Middle frontal gyrus (tissue), 1 donor: ENCODE data around the gene ATP6V1E1.

Experiments
- DNase-seq: peaks from one replicate; pipeline ENCODE4 v3.0.0-alpha.2; 2015; ENCODE audit warnings: low spot score; ENCODE audit errors: extremely low spot score

Gene ATP6V1E1

GRCh38 chr22:17633998-17634323, 5.4 kb upstream of the ATP6V1E1 start:
- DNase-seq, result no peak

DNA sequence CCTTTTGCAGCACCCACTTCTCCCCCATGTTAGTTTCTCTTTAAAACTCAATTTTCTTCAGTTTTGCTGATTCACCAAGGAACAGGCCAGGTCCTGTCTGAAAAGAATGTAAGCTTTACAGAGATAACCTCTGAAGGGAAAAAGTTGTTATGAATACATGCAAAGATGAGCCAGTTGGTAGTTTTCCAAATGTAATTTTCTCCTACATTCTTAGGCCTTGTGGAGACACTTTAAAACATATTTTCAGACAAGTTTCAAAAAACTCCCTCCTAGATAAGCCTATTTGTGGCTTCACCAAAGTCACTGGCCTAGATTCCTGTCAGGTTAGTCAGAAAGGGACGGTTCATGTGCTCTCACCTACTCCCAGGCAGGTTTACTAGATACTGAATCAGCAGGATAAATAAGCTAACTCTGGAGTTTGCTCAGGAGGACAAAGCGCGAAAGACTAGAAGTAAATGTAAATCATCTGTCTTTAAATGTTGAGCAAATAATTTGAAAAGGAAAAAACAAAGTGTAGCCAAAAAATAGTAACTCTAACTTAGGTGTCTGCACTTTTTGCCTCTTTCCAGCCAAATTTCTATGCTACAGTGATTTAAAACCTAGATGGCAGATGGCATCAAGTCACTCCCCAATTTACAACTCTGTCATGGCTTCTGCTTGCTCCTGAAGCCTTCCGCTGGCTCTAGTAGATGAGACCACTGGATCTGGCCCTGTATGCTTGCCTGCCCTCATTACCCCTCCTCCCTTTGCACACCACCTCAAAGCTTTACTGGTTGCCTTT, 4.9 kb upstream of the ATP6V1E1 start:
- no peak for DNase-seq

DNA sequence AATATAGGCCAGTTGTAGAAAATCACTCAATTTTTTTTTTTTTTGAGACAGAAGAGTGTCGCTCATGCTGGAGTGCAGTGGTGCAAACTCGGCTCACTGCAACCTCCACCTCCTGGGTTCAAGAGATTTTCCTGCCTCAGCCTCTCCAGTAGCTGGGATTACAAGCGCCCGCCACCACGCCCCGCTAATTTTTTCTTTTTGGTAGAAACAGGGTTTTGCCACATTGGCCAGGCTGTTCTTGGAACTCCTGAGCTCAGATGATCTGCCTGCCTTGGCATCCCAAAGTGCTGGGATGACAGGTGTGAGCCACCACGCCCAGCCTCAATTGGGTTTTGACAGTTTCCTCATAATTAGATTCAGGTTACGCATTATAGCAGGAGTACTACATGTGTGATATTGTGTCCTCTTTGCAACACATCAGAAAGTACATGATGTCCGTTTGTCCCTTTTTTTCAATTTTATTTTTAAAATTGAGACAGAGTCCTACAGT, 2.6 kb upstream of the ATP6V1E1 start:
- no peak for DNase-seq

- DNase-seq, result no peak
These were observed 1.1 kb upstream of the ATP6V1E1 start for GRCh38 chr22:17629641-17630040.

GRCh38 chr22:17629173-17629489, 582 bp upstream of the ATP6V1E1 start:
- DNase-seq, result no peak

- no peak for DNase-seq
These were observed 566 bp downstream of the ATP6V1E1 start for GRCh38 chr22:17627961-17628405.

GRCh38 chr22:17613280-17613679, 15.3 kb downstream of the ATP6V1E1 start:
- no peak for DNase-seq

- DNase-seq, result no peak
These were observed 16.5 kb downstream of the ATP6V1E1 start for GRCh38 chr22:17612057-17612456.

GRCh38 chr22:17607891-17608521, 20.5 kb downstream of the ATP6V1E1 start:
- no peak for DNase-seq

DNA sequence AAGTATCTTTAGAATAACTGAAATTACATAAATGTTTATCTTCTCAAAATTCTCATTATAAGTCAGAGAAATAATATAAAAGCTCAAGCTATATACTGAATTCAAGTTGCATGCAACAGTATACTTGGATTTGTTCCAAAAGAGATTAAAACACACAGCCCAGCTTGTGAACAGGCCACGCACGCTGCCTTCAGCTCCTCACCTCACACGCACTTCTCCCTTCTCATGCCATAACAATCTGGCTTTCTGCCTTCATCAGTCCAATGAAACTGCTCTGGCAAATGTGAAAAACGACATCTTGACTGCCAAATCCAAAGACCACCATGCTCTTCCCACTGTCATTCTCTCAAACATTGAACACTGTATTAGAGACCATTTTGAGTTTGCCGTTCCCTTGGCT, 22.1 kb downstream of the ATP6V1E1 start:
- DNase-seq, result no peak

GRCh38 chr22:17603668-17604067, 24.9 kb downstream of the ATP6V1E1 start:
- no peak for DNase-seq

- no peak for DNase-seq
These were observed 27.5 kb downstream of the ATP6V1E1 start for GRCh38 chr22:17601031-17601430.

DNA sequence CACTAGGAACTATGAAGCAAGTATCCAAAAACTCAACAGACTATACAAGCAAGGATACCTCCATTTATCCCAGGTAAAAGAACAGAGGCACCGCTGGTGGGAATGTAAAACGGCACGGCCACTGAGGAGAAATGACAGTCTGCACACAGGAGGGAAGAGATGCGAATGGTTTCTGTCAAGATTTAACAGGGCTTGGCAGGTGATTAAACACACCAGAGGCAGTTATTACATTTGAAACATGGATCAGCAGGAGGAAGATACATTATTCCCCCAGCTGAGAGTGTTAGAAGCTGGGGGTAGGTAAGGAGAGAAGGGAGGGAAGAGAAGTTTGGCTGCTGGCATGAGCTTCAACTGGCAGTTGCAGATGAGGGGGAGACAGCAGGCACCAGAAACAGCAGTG, 30.2 kb downstream of the ATP6V1E1 start:
- no peak for DNase-seq

DNA sequence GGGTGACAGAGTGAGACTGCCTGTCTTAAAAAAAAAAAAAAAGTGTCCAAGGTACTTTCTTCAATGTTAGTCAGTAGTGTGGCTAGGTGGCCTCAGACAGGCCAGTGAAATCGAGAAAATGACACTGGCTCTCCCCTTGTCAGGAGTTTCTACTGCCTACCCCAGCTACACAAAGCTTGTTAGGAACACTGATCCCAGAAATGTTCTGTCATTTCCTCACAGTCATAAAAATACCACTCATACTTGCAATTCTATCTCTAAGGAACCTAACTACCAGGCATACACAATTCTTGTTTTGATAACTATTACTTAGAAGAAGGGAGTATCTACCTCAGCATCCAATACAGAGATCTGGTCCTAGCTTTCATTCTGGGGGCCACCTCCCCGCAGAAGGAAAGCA, 31.3 kb downstream of the ATP6V1E1 start:
- no peak for DNase-seq

DNA sequence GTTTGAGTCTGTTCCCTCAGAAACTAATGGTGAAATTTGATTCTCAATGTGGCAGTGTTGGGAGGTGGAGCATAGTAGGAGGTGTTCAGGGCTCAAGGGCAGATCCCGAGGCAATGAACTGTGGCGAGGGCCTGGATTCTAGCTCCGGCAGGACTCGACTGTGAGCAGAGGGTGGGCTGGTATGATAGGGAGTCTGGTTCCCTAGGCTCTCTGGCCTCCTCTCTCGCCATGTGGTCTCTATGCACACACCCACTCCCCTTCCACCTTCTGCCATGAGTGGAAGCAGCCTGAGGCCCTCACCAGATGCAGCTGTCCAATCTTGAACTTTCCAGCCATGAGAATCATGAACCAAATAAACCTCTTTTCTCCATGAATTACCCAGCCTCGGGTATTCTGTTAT, 32.3 kb downstream of the ATP6V1E1 start:
- no peak for DNase-seq

DNA sequence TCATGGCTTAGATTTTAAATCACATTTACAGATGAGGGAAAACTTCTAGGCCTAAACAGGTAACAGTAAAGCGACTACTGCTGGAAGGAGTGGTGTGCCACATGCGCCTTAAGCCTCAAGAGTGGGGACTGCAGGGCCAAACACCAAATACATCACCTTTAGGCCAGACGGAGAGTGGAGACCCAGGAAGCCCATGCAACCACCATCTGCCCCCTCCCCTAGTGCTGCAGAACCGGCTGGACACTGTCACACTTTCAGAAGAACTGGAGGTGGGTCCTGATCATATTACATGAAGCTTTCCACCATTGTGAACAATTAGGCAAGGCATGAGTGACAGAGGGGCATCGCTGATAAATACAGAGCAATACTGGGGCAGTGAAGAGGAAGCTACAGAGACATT, 36.3 kb downstream of the ATP6V1E1 start:
- DNase-seq, result no peak

- no peak for DNase-seq
These were observed 38.0 kb downstream of the ATP6V1E1 start for GRCh38 chr22:17590586-17590985.

- DNase-seq, result no peak
These were observed 38.7 kb downstream of the ATP6V1E1 start for GRCh38 chr22:17589810-17590375.

GRCh38 chr22:17588606-17589005, 39.9 kb downstream of the ATP6V1E1 start:
- no peak for DNase-seq

GRCh38 chr22:17587629-17588028, 40.9 kb downstream of the ATP6V1E1 start:
- no peak for DNase-seq

DNA sequence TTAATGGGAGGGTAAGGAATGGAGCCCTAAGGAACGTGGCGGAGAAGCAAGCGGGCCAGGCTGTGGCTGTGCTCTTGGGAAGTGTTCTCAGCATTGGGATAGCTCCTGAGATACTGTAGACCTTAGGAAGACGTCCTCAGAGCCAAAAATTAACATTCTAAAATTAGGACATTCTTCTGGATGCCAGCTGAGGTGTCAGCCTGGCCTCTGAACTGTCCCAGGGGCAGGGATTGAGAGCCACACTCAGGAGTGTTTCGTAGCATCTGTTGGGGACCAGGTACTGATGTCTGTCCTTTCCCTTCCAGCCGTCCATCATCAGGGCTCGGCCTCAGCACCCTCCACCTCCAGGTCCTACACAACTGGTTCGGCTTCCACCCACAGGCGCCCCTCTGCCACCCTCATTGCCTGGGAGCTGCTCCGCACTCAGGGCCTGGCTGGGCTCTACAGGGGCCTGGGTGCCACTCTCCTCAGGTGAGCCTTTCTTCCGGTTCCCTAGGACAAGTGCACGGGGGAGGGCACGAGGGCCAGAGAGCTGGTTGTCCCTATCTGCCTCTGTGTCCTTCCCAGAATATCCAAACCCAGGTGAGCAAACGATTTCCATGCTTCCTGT, 41.6 kb downstream of the ATP6V1E1 start:
- DNase-seq, result no peak

- no peak for DNase-seq
These were observed 45.4 kb downstream of the ATP6V1E1 start for GRCh38 chr22:17583151-17583550.
